HFFc6 (cell line): ENCODE data around the gene RSKR. TPM values are rescaled to one million over a fixed set of nuclear protein-coding genes. Genes with fewer than 3 reads are reported as not detected.
A peak's percentile ranks its signal among the peaks of the same experiment; 100 is the strongest.
"Not testable (repeated sequence)": the region's sequence is repeated elsewhere in the genome, so short reads cannot be mapped to it uniquely, and the experiment has no call there.

Experiments
- DNase-seq: peaks from one replicate; pipeline ENCODE4 v3.0.0-alpha.2; 2018
- H3K27ac Mint-ChIP-seq: 2 replicates; pipeline ENCODE4 v1.8.0; 2020; ENCODE audit warnings: mild to moderate bottlenecking, mixed read lengths
- H3K27me3 Mint-ChIP-seq: 2 replicates; pipeline ENCODE4 v1.8.0; 2021; ENCODE audit warnings: mild to moderate bottlenecking, moderate library complexity, mixed read lengths; ENCODE audit not compliant: insufficient read depth
- H3K36me3 Mint-ChIP-seq: 2 replicates; pipeline ENCODE4 v1.8.0; 2021; ENCODE audit warnings: low read depth, mixed read lengths
- H3K4me1 Mint-ChIP-seq: 2 replicates; pipeline ENCODE4 v1.8.0; 2020; ENCODE audit warnings: low read depth, mixed read lengths
- H3K4me3 Mint-ChIP-seq: 2 replicates; pipeline ENCODE4 v1.8.0; 2020; ENCODE audit warnings: mild to moderate bottlenecking, moderate library complexity, mixed read lengths
- H3K9me3 Mint-ChIP-seq: 2 replicates; pipeline ENCODE4 v1.8.0; 2020; ENCODE audit warnings: mild to moderate bottlenecking, mixed read lengths
- CTCF ChIP-seq: fragments of 200-600 bp; sonication (generic); IDR thresholded peaks from 2 replicates; pipeline ENCODE4 v1.5.0; 2021; ENCODE audit warnings: antibody characterized with exemption, mild to moderate bottlenecking
- total RNA-seq, 6 experiments: library from RNA; stranded (reverse); fragmentation: NEBNext Ultra II Directional; extraction: Animal tissue kit (Norgen Biotek cat#: 25700); gene quantifications; 2 replicates in 1 of 6; 3 replicates in 5 of 6; pipeline ENCODE4 v1.2.3, GENCODE V29; 2021

RSKR gene
- total RNA-seq, 6 experiments from 2014 or later = 3.2 to 4.3 (median 3.5) TPM

GRCh38 chr17:28578246-28579195 is 35.5 kb downstream of the RSKR start:
- H3K27ac Mint-ChIP-seq = no peak overlapping the region
- no peak for DNase-seq
- peaks cover 4% of the 10 kb centered on the region; the same call in 1 of the 2 replicates for H3K36me3 Mint-ChIP-seq
- no peak for TF ChIP-seq CTCF
- H3K4me1 Mint-ChIP-seq = peaks cover 13% of the 10 kb centered on the region
- no peak overlapping the region for H3K4me3 Mint-ChIP-seq
- H3K27me3 Mint-ChIP-seq = peaks cover 2% of the 10 kb centered on the region
- H3K9me3 Mint-ChIP-seq = no peaks in the 10 kb centered on the region

GRCh38 chr17:28577466-28577824 is 36.5 kb downstream of the RSKR start:
- Mint-ChIP-seq H3K27ac (no peak overlapping the region), H3K4me1 (peaks cover 20% of the 10 kb centered on the region), H3K4me3 (no peak overlapping the region), H3K27me3 (peaks cover 2% of the 10 kb centered on the region), H3K36me3 (peaks cover 4% of the 10 kb centered on the region; the same call in 1 of the 2 replicates), H3K9me3 (no peaks in the 10 kb centered on the region)
- no peak for DNase-seq
- TF ChIP-seq CTCF = no peak

DNA sequence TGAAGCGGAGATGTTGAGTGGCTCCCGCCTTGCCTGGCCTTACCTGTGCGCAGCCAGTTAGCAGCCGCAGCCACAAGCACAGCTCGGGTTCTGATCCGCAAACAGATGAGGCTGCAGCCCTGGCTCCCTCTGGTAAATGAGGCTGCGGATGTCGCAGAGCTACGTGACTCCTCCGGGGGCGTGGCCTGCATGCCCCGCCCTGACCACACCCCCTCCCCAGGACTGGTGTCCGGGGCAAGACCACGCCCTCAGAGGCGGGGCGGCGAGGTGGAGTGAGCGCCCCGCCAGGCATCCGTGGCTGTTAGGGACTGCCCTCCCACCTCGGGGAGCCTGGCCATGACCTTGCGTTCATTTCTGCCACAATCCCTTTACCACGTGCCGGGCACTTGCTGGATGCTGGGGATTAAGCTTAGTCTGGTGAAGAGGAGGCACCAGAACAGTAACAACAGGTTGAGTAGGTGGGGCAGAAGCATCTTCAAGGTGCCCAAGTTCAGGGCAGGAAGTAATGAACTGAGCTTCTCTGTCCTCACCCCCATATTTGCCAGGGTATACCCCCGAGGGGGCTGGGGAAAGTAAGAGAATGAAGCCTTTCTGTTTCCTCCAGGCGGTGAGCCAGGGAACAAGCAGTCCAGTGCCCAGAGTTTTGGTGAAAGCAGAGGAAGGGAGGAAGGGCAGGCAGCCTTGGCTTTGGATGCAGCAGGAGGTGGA is 37.1 kb downstream of the RSKR start, which contains the start of gene ALDOC:
ALDOC (minus strand) TSS at position 138 of the 708 bp plus-strand sequence. CDS start 1,363 bp downstream, outside the sequence.
- Mint-ChIP-seq H3K27ac (no peak within 1 kb of the TSS), H3K9me3 (no peaks in the 10 kb centered on the region), H3K4me1 (peaks cover 25% of the 10 kb centered on the region), H3K27me3 (peaks cover 2% of the 10 kb centered on the region), H3K4me3 (peak within 1 kb of the TSS; percentile 52), H3K36me3 (peaks cover 4% of the 10 kb centered on the region; the same call in 1 of the 2 replicates)
- TF ChIP-seq CTCF = no peak
- peak; percentile 76 for DNase-seq

DNA sequence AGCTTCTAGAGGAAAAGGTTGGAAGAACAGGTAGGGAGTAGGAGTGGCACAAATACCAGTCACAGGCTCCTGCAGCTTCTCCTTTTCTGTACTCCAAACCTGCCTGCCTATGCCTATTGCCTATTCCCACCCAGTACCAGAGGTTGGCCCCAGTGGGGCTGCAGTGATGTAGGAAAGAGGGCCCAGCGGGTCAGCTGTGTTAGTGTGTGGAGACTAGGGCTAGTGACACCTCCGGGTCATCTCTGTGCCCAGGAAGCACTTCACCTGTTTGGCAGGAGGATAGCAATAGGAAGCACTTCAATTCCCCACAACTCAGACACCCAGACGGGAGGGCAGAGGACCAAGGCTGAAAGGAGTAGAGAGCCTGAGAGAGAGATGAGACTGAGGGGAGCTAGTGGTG is 38.0 kb downstream of the RSKR start:
- H3K9me3 Mint-ChIP-seq, DNase-seq, H3K27me3 Mint-ChIP-seq, H3K36me3 Mint-ChIP-seq, H3K27ac Mint-ChIP-seq: not testable (repeated sequence)
- Mint-ChIP-seq H3K4me3 (peak overlapping the region; percentile 52), H3K4me1 (peaks cover 28% of the 10 kb centered on the region)

DNA sequence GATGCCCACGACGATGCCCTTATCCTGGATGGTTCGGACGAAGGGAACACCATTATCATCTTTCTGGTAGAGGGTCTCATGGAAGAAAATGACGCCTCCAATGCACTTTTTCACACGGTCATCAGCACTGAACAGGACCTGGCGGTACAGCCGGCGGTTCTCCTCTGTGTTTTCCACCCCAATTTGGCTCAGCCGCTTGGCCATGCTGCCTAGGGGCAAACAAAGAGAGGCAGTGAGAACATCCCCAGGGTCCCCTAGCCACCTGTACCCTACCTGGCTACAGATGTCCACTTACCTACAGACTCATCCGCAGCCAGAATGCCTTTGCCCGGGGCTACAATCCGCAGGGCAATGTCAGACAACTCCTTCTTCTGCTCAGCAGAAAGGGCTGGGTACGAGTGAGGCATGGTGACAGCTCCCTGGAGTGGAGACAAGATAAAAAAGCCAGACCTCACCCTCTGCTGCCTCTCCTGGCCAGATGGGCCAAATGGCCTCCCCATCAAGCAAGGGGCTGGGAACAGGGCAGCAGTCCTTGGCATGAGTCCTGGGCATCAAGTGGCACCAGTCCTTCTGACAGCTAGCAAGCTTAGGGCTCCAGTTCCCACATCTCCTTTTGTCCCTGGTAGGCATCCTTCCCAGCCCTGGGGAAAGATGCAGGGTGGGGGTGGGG is 38.7 kb downstream of the RSKR start:
- no peak for DNase-seq
- peak; percentile 24; the same call in 1 of the 2 replicates for TF ChIP-seq CTCF
- Mint-ChIP-seq H3K9me3 (no peaks in the 10 kb centered on the region), H3K4me3 (no peak overlapping the region), H3K27me3 (peaks cover 3% of the 10 kb centered on the region), H3K27ac (no peak overlapping the region), H3K36me3 (peaks cover 4% of the 10 kb centered on the region; the same call in 1 of the 2 replicates), H3K4me1 (peaks cover 33% of the 10 kb centered on the region)
